Brain microvascular endothelial cell (primary cell): ENCODE results near the gene ZFYVE28.

Experiments used
- DNase-seq: peaks from one replicate; pipeline ENCODE4 v3.0.0-alpha.2; 2020
- H3K27ac ChIP-seq: fragments of 250-450 bp; sonication (Bioruptor Pico); 2 replicates; pipeline ENCODE4 v1.5.1; 2020; ENCODE audit warnings: mild to moderate bottlenecking, moderate library complexity
- H3K27me3 ChIP-seq: fragments of 250-450 bp; sonication (Bioruptor Pico); replicated peaks from 2 replicates; pipeline ENCODE4 v1.5.1; 2020; ENCODE audit warnings: mild to moderate bottlenecking
- H3K36me3 ChIP-seq: fragments of 250-450 bp; sonication (Bioruptor Pico); replicated peaks from 2 replicates; pipeline ENCODE4 v1.5.1; 2020; ENCODE audit warnings: mild to moderate bottlenecking
- H3K4me3 ChIP-seq: 2 replicates; pipeline ENCODE4 v1.5.1; 2011; ENCODE audit warnings: low read depth, mild to moderate bottlenecking, control low read depth, low read length, moderate library complexity
- in situ Hi-C: cut with HindIII; loops from 2 replicates; pipeline ENCODE4 v1.10.0; 2017; ENCODE audit warnings: low sequenced_read_pairs, low pct_ligation_motif_present
- TF ChIP-seq, protein P1 (sequence below): IDR thresholded peaks from 2 replicates; pipeline ENCODE4 v1.5.1; 2011; ENCODE audit warnings: low read depth, mild to moderate bottlenecking, moderate library complexity, low read length, control low read depth, inconsistent platforms; ENCODE audit errors: missing control alignments

ZFYVE28 gene

GRCh38 chr4:2336659-2337058, 81.8 kb downstream of the ZFYVE28 start:
- no peak overlapping the region for H3K27ac ChIP-seq
- in situ Hi-C loops = no loop called here

DNA sequence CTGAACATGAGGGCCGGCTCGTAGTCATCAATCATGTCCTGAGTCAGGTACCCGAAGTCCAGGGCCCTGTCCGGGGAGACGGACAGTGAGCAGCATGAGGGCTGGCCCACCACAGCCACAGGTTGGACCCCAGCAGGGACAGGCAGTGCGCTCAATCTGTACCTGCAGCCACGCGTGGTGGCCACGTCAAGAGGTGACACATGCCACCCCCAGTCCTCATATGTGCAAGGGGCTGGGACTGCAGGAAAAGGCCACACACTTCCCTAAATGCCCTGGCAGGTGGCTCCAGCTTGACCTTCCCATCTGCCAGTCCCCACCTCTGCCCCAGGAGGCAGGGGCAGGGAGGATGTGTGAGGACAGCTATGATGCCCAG, 82.7 kb downstream of the ZFYVE28 start:
- in situ Hi-C loops = no loop called here
- DNase-seq = no peak
- Histone ChIP-seq H3K27ac (no peak overlapping the region), H3K36me3 (no peaks in the 10 kb centered on the region), H3K4me3 (no peak overlapping the region), H3K27me3 (no peaks in the 10 kb centered on the region)
- TF ChIP-seq, protein P1, sequence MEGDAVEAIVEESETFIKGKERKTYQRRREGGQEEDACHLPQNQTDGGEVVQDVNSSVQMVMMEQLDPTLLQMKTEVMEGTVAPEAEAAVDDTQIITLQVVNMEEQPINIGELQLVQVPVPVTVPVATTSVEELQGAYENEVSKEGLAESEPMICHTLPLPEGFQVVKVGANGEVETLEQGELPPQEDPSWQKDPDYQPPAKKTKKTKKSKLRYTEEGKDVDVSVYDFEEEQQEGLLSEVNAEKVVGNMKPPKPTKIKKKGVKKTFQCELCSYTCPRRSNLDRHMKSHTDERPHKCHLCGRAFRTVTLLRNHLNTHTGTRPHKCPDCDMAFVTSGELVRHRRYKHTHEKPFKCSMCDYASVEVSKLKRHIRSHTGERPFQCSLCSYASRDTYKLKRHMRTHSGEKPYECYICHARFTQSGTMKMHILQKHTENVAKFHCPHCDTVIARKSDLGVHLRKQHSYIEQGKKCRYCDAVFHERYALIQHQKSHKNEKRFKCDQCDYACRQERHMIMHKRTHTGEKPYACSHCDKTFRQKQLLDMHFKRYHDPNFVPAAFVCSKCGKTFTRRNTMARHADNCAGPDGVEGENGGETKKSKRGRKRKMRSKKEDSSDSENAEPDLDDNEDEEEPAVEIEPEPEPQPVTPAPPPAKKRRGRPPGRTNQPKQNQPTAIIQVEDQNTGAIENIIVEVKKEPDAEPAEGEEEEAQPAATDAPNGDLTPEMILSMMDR = no peak

More at GRCh38 chr4:2336659-2337058, 81.8 kb downstream of the ZFYVE28 start:
- Histone ChIP-seq H3K4me3 (no peak overlapping the region), H3K36me3 (no peaks in the 10 kb centered on the region), H3K27me3 (no peaks in the 10 kb centered on the region)
- no peak for DNase-seq
- TF ChIP-seq, protein P1 = no peak

DNA sequence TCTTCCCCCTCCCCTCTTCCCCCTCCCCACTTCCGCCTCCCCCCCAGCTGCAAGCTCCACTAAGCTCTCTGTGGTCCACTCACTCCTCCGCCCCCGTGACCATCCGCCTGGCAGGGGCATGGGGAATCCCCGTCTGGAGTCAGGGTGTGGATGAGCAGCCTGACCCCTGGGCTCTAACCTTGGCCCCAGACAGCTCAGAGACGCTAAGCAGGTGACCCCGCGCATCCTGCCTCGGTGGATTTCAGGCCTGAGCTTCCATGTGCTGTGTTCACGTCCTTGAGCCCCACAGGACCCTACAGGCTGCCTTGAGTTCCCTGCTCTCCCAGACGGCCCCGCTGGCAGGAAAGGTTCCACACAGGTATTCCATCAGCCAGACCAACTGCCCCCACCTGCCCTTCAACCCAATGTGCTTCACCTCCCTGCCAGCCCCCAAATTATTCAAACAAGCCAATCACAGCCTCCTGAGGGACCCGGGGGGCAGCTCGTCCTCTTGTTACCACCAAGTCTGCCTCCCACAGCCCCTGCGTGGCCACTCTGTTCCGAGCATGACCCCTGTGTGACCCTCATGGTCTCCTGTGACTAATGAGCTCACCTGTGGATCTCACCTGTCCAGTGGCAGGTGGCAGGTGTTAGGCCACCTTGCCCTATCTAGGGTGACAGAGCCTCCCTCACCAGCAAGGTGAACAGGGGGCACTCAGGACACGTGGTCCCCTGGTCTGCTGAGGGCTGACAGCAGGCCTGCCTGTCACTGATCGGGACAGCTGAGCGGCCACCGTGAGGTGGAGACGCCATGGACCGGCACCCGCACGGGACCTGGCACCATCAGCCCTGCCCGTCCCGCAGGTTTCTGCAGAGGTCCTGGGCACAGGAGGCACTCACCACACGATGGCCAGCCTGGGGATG, 83.4 kb downstream of the ZFYVE28 start:
- Histone ChIP-seq H3K27ac (no peak overlapping the region), H3K27me3 (no peaks in the 10 kb centered on the region), H3K4me3 (no peak overlapping the region), H3K36me3 (no peaks in the 10 kb centered on the region)
- no peak for DNase-seq
- TF ChIP-seq, protein P1 = no peak
- in situ Hi-C loops = no loop called here

GRCh38 chr4:2333916-2334644, 84.4 kb downstream of the ZFYVE28 start:
- H3K36me3 ChIP-seq = no peaks in the 10 kb centered on the region
- TF ChIP-seq, protein P1 = no peak
- no peak overlapping the region for H3K27ac ChIP-seq
- DNase-seq = no peak
- in situ Hi-C loops = no loop called here
- no peaks in the 10 kb centered on the region for H3K27me3 ChIP-seq
- H3K4me3 ChIP-seq = no peak overlapping the region

DNA sequence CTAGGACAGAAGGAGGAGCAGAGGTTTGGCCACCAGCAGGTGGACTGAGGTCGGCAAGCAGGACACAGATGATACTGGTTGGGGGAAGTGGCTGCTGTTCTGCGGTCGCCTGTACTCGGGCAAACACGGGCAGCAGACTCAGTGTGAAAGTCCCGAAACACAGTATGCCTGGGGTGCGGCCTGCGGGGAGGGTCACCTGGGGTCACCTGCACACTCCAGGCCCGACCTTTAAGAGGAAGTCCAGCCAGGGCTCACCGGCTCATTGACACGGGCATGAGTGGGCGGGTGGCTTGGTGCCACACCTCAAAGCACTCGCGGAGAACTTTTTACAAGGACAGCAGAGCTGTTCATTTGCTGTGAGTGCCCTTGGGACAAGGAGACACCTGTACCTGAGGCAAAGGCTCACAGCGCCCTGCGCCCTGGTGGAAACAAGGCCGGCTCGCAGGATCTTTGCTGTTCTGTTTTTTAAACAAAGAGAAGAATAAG, 85.0 kb downstream of the ZFYVE28 start:
- no peaks in the 10 kb centered on the region for H3K27me3 ChIP-seq
- in situ Hi-C loops = no loop called here
- H3K4me3 ChIP-seq = no peak overlapping the region
- no peak for DNase-seq
- TF ChIP-seq, protein P1 = no peak
- no peak overlapping the region for H3K27ac ChIP-seq
- H3K36me3 ChIP-seq = no peaks in the 10 kb centered on the region
